B cell (primary cell): ENCODE results near the gene MICALL1. TPM values are rescaled to one million over a fixed set of nuclear protein-coding genes. Genes with fewer than 3 reads are reported as not detected.

Experiments used
- ATAC-seq: fragments of 200-7000 bp; cut with Tn5 transposase; one replicate; pipeline ENCODE4 v1.10.0; 2021; ENCODE audit warnings: low read depth, mild to moderate bottlenecking, moderate number of reproducible peaks, moderate library complexity
- CTCF ChIA-PET: fragments of 350-600 bp; sonication (Branson Sonifier 250); formaldehyde crosslinking; loops from one replicate; lab custom pipeline; 2021; ENCODE audit warnings: antibody characterized with exemption, inconsistent platforms; lab: Charles Lee
- POLR2A ChIA-PET: fragments of 350-600 bp; sonication (Branson Sonifier 250); formaldehyde crosslinking; loops from one replicate; lab custom pipeline; 2021; ENCODE audit warnings: antibody characterized with exemption; lab: Charles Lee
- DNase-seq: peaks from one replicate; pipeline ENCODE4 v3.0.0; 2013
- H2AFZ ChIP-seq: 2 replicates; pipeline ENCODE4 v1.6.1; 2012; ENCODE audit warnings: mild to moderate bottlenecking, low read depth, low read length; ENCODE audit not compliant: insufficient read depth, poor library complexity, severe bottlenecking
- H3K27ac ChIP-seq, 2 donors: 1 replicate in 1 of 2; 2 replicates in 1 of 2; pipeline ENCODE4 v1.5.1; 2012 to 2013; ENCODE audit warnings: low read length in 2 of 2, mild to moderate bottlenecking in 2 of 2, moderate library complexity in 1 of 2
- H3K27me3 ChIP-seq, 4 experiments: fragments of 200-600 bp in 1 of 4; sonication (generic) in 1 of 4; replicated peaks in 1 of 4; 1 replicate in 2 of 4; 2 replicates in 2 of 4; pipeline versions ENCODE4 v1.6.1 to v1.7.0; 2013 to 2016; ENCODE audit warnings: low read length in 3 of 4, mild to moderate bottlenecking in 2 of 4, mixed read lengths in 1 of 4, moderate library complexity in 1 of 4; ENCODE audit not compliant: insufficient read depth in 4 of 4, control insufficient read depth in 3 of 4; ENCODE audit errors: control extremely low read depth in 1 of 4
- H3K36me3 ChIP-seq, 2 experiments: replicated peaks in 1 of 2; 1 replicate in 1 of 2; 2 replicates in 1 of 2; pipeline versions ENCODE4 v1.6.1 to v1.7.1; 2013; ENCODE audit warnings: low read length in 1 of 2; ENCODE audit not compliant: insufficient read depth in 2 of 2, control insufficient read depth in 1 of 2; ENCODE audit errors: control extremely low read depth in 1 of 2, extremely low read depth in 1 of 2
- H3K4me1 ChIP-seq, 2 donors: fragments of 200-600 bp in 1 of 2; sonication (generic) in 1 of 2; 1 replicate in 1 of 2; 2 replicates in 1 of 2; pipeline versions ENCODE4 v1.5.1 to v1.6.1; 2013 to 2017; ENCODE audit warnings: low read length in 2 of 2; ENCODE audit not compliant: control insufficient read depth in 2 of 2, insufficient read depth in 2 of 2
- H3K4me2 ChIP-seq: replicated peaks from 2 replicates; pipeline ENCODE3; 2012; ENCODE audit warnings: mild to moderate bottlenecking, low read depth, low read length; ENCODE audit not compliant: poor library complexity, severe bottlenecking
- H3K4me3 ChIP-seq, 5 experiments: fragments of 200-600 bp in 1 of 5; sonication (generic) in 1 of 5; 1 replicate in 3 of 5; 2 replicates in 2 of 5; pipeline versions ENCODE4 v1.5.1 to v1.7.0; 2011 to 2016; ENCODE audit warnings: low read length in 4 of 5, mild to moderate bottlenecking in 4 of 5, low read depth in 2 of 5, control low read depth in 1 of 5, moderate library complexity in 1 of 5; ENCODE audit not compliant: insufficient read depth in 1 of 5; ENCODE audit errors: control extremely low read depth in 1 of 5, extremely low read depth in 1 of 5
- H3K79me2 ChIP-seq: fragments of 200-600 bp; sonication (generic); one replicate; pipeline ENCODE4 v1.6.0; 2016; ENCODE audit warnings: low read length; ENCODE audit not compliant: control insufficient read depth, insufficient read depth
- H3K9ac ChIP-seq: fragments of 200-600 bp; sonication (generic); 2 replicates; pipeline ENCODE4 v1.6.1; 2017; ENCODE audit warnings: mild to moderate bottlenecking, low read length, moderate library complexity
- H3K9me3 ChIP-seq, 3 donors: one replicate each; pipeline versions ENCODE4 v1.6.1 to v1.7.1; 2013; ENCODE audit warnings: low read length in 2 of 3; ENCODE audit not compliant: control insufficient read depth in 2 of 3, insufficient read depth in 1 of 3; ENCODE audit errors: control extremely low read depth in 1 of 3
- H4K20me1 ChIP-seq: 2 replicates; pipeline ENCODE4 v1.6.0; 2012; ENCODE audit warnings: mild to moderate bottlenecking, low read length; ENCODE audit not compliant: insufficient read depth, control insufficient read depth, poor library complexity, severe bottlenecking
- H3K27ac Mint-ChIP-seq: one replicate; pipeline ENCODE4 v1.8.0; 2021; ENCODE audit warnings: mixed read lengths
- H3K27me3 Mint-ChIP-seq: one replicate; pipeline ENCODE4 v1.8.0; 2021; ENCODE audit warnings: mixed read lengths
- H3K4me1 Mint-ChIP-seq: one replicate; pipeline ENCODE4 v1.8.0; 2021; ENCODE audit warnings: mixed read lengths
- H3K4me3 Mint-ChIP-seq: one replicate; pipeline ENCODE4 v1.8.0; 2021; ENCODE audit warnings: mixed read lengths
- H3K9me3 Mint-ChIP-seq: one replicate; pipeline ENCODE4 v1.8.0; 2022; ENCODE audit warnings: mixed read lengths; ENCODE audit not compliant: insufficient read depth
- EZH2 ChIP-seq: IDR thresholded peaks from 2 replicates; pipeline ENCODE4 v1.6.1; 2012; ENCODE audit warnings: borderline replicate concordance, low read depth, mild to moderate bottlenecking, moderate library complexity, low read length; ENCODE audit not compliant: insufficient read depth, poor library complexity, severe bottlenecking
- WGBS: methylation state at CpG from one replicate; pipeline ENCODE4 v1.1.5; 2013; ENCODE audit warnings: missing lambda C conversion rate; ENCODE audit not compliant: insufficient coverage; 5-methylcytosine and 5-hydroxymethylcytosine counted together
- intact Hi-C: fragments of 100-400 bp; cut with micrococcal nuclease; formaldehyde crosslinking; loops from one replicate; pipeline ENCODE4 v1.10.0; 2022
- polyA plus RNA-seq: library from polyadenylated mRNA; depleted of rRNA; stranded (reverse); fragments of >200 nt; gene quantifications from 2 replicates; pipeline ENCODE4 v1.2.3, GENCODE V29; 2012
- total RNA-seq, 2 donors: library from RNA; stranded (reverse); fragments of 120-200 nt in 1 of 2; gene quantifications; 1 replicate in 1 of 2; 2 replicates in 1 of 2; pipeline versions ENCODE4 v1.2.3 to v1.2.4, GENCODE V29; 2013 to 2022
- TF ChIP-seq, protein P1 (sequence below): fragments of 200-600 bp; IDR thresholded peaks from one replicate; pipeline ENCODE4 v1.8.0; 2022; ENCODE audit warnings: antibody characterized with exemption, mild to moderate bottlenecking

The MICALL1 gene
- total and polyA plus RNA-seq, 2 donors (not counting 1 experiment from before 2014, with no cell fraction given) = 21.0 to 34.9 TPM

DNA sequence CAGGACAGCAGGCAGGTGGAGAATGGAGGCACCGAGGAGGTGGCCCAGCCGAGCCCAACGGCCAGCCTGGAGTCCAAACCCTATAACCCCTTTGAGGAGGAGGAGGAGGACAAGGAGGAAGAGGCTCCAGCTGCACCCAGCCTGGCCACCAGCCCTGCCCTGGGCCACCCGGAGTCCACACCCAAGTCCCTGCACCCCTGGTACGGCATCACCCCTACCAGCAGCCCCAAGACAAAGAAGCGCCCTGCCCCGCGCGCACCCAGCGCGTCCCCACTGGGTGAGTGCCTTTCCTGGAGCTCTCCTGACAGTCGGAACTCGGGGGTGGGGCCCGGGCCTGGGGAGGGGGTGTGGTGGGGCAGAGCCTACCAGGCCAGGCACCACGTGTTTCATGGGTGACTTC, 19.7 kb downstream of the MICALL1 start:
- Mint-ChIP-seq H3K4me3 (no peak overlapping the region), H3K27me3 (no peaks in the 10 kb centered on the region), H3K4me1 (peaks cover 4% of the 10 kb centered on the region), H3K27ac (no peak overlapping the region), H3K9me3 (no peaks in the 10 kb centered on the region)
- Histone ChIP-seq H4K20me1 (no peaks in the 10 kb centered on the region), H2AFZ (no peak overlapping the region), H3K4me3 (no peak overlapping the region), H3K36me3 (peaks cover 0 to 50% of the 10 kb centered on the region in 2 experiments), H3K27ac (no peak overlapping the region), H3K4me2 (no peak overlapping the region), H3K79me2 (peaks cover 7% of the 10 kb centered on the region), H3K4me1 (peaks cover 0 to 3% of the 10 kb centered on the region in 2 donors), H3K27me3 (no peaks in the 10 kb centered on the region), H3K9ac (no peak overlapping the region), H3K9me3 (no peaks in the 10 kb centered on the region)
- TF ChIP-seq, protein P1, sequence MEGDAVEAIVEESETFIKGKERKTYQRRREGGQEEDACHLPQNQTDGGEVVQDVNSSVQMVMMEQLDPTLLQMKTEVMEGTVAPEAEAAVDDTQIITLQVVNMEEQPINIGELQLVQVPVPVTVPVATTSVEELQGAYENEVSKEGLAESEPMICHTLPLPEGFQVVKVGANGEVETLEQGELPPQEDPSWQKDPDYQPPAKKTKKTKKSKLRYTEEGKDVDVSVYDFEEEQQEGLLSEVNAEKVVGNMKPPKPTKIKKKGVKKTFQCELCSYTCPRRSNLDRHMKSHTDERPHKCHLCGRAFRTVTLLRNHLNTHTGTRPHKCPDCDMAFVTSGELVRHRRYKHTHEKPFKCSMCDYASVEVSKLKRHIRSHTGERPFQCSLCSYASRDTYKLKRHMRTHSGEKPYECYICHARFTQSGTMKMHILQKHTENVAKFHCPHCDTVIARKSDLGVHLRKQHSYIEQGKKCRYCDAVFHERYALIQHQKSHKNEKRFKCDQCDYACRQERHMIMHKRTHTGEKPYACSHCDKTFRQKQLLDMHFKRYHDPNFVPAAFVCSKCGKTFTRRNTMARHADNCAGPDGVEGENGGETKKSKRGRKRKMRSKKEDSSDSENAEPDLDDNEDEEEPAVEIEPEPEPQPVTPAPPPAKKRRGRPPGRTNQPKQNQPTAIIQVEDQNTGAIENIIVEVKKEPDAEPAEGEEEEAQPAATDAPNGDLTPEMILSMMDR = no peak
- no peak for TF ChIP-seq EZH2
- 100% methylated on average over 3 of the region's 15 CpGs for WGBS
- ATAC-seq (no peak), DNase-seq (no peak)
- intact Hi-C loops = no loop called here
- ChIA-PET POLR2A (no interaction called here), CTCF (interaction anchor here (1.2 kb wide), 1 partner anchor 40 kb away, joined by 3 read pairs; no protein-coding TSS in a partner anchor)

DNA sequence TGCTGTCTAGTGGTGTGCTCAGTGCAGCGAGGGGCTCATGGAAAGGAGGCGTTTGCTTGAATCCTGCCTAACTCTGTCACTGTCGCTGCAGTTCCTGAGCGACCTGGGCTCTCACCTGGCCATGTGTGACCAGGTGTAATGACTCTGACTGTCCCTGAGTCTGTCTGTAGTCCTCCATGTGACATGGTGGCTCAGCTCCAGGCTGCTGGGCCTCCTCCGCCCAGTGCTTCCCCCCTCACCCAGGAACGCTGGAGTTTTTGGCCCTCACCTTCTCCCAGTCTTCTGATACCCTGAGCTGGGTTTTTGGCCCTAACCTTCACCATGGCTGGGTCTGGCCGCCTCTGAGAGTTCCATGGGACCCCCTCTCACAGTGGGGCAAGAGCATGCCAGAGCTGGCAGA, 20.3 kb downstream of the MICALL1 start:
- H3K4me3 Mint-ChIP-seq = no peak overlapping the region
- no peaks in the 10 kb centered on the region for H4K20me1 ChIP-seq
- no peak overlapping the region for H3K4me3 ChIP-seq
- peaks cover 6% of the 10 kb centered on the region for H3K4me1 Mint-ChIP-seq
- no peak overlapping the region for H3K27ac Mint-ChIP-seq
- no peak overlapping the region for H3K9ac ChIP-seq
- H3K27me3 ChIP-seq = no peaks in the 10 kb centered on the region
- H3K27me3 Mint-ChIP-seq = no peaks in the 10 kb centered on the region
- ATAC-seq (no peak), DNase-seq (no peak)
- H3K36me3 ChIP-seq = peaks cover 0 to 47% of the 10 kb centered on the region in 2 experiments
- H3K9me3 Mint-ChIP-seq = no peaks in the 10 kb centered on the region
- intact Hi-C loops = no loop called here
- ChIA-PET CTCF (interaction anchor here (1.2 kb wide), 1 partner anchor 39 kb away, joined by 3 read pairs; no protein-coding TSS in a partner anchor), POLR2A (no interaction called here)
- H3K79me2 ChIP-seq = peaks cover 7% of the 10 kb centered on the region
- H3K27ac ChIP-seq = no peak overlapping the region
- TF ChIP-seq, protein P1 = no peak
- TF ChIP-seq EZH2 = no peak
- no peak overlapping the region for H3K4me2 ChIP-seq
- WGBS = 98% methylated on average over 7 of the region's 7 CpGs
- no peak overlapping the region for H2AFZ ChIP-seq
- H3K9me3 ChIP-seq = no peaks in the 10 kb centered on the region
- peaks cover 0 to 3% of the 10 kb centered on the region in 2 donors for H3K4me1 ChIP-seq
